GM18502 (cell line): ENCODE results near the gene ELMOD1.

Source experiments
- ATAC-seq: cut with Tn5 transposase; IDR thresholded peaks from one replicate; pipeline ENCODE4 v1.9.1; 2021; ENCODE audit warnings: mild to moderate bottlenecking; ENCODE audit not compliant: unreplicated experiment, poor library complexity

Gene ELMOD1

GRCh38 chr11:107711861-107712755 lies 121.2 kb downstream of the ELMOD1 start, which contains the start of gene SLN:
SLN (minus strand) TSS chr11:107712056.
- ATAC-seq: no peak

GRCh38 chr11:107713009-107713408 lies 122.1 kb downstream of the ELMOD1 start:
- no peak for ATAC-seq
